Epithelial cell of proximal tubule (primary cell): ENCODE measurements around the gene GAB2. TPM values are rescaled to one million over a fixed set of nuclear protein-coding genes. Genes with fewer than 3 reads are reported as not detected.
"Not testable (repeated sequence)": the region's sequence is repeated elsewhere in the genome, so short reads cannot be mapped to it uniquely, and the experiment has no call there.

Experiments
- DNase-seq: peaks from one replicate; pipeline ENCODE4 v3.0.0-alpha.2; 2011; ENCODE audit warnings: low read depth
- H3K4me3 ChIP-seq: 2 replicates; pipeline ENCODE4 v1.5.1; 2011; ENCODE audit warnings: low read depth, mild to moderate bottlenecking, low read length
- CTCF ChIP-seq: conservative IDR thresholded peaks from 2 replicates; pipeline ENCODE4 v1.5.1; 2012; ENCODE audit warnings: low read depth, mild to moderate bottlenecking, low read length
- total RNA-seq: library from RNA; depleted of rRNA; stranded (reverse); fragments of >200 nt; gene quantifications from 2 replicates; pipeline ENCODE4 v1.2.3, GENCODE V29; 2015

Gene GAB2
- total RNA-seq = 11.7 and 15.0 TPM in 2 replicates

DNA sequence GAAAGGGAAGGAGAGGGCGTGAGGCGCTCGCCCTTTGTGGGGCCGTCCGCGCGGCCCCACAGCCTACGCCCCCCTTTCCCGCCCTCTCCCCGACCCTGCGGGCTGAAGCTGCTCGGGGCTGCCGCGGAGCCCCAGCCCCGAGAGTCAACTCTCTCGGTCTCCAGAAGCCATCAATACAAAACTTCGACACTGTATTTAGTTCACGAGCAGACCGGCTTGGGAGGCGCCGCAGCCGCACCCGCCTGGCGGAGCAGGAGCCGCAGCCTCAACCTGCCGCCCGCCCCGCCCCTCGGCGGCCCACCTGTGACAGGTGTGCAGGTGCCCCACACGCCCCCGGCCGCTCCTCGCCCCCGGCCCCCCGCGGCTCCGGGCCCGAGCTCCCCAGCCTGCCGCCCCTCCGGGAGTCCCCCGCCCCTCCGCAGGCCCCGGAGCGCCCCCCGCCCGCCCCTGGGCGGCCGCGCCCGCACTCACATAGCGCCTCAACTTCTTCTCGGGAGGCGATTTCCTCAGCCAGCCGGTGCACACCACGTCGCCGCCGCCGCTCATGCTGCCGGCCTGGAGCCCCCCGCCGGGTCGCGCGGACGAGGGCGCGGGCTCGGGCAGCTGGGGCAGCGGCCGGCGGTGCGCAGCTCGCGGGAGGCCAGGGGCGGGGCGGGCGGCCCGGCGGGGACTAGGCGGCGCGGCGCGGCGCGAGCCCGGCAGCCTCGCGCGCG lies at the start of gene GAB2:
TSS of gene GAB2 (minus strand) at position 646 of the 713 bp plus-strand sequence. CDS start at position 546, 100 bp downstream.
- no peak for TF ChIP-seq CTCF
- DNase-seq = no peak
- H3K4me3 ChIP-seq = peak within 1 kb of the TSS; percentile 73

GRCh38 chr11:78467370-78467769 lies 49.8 kb upstream of the GAB2 start:
- no peak for DNase-seq
- H3K4me3 ChIP-seq = no peak overlapping the region
- no peak for TF ChIP-seq CTCF

- TF ChIP-seq CTCF = no peak
- H3K4me3 ChIP-seq = no peak overlapping the region
- no peak for DNase-seq
These were observed 47.7 kb upstream of the GAB2 start for GRCh38 chr11:78465169-78465942.

GRCh38 chr11:78464787-78465168 lies 47.2 kb upstream of the GAB2 start:
- H3K4me3 ChIP-seq, DNase-seq: not testable (repeated sequence)

GRCh38 chr11:78460471-78460870 lies 42.9 kb upstream of the GAB2 start:
- DNase-seq = no peak
- H3K4me3 ChIP-seq = no peak overlapping the region
- TF ChIP-seq CTCF = no peak

- no peak for DNase-seq
- no peak overlapping the region for H3K4me3 ChIP-seq
- TF ChIP-seq CTCF = no peak
These were observed 42.1 kb upstream of the GAB2 start for GRCh38 chr11:78459738-78460137.

DNA sequence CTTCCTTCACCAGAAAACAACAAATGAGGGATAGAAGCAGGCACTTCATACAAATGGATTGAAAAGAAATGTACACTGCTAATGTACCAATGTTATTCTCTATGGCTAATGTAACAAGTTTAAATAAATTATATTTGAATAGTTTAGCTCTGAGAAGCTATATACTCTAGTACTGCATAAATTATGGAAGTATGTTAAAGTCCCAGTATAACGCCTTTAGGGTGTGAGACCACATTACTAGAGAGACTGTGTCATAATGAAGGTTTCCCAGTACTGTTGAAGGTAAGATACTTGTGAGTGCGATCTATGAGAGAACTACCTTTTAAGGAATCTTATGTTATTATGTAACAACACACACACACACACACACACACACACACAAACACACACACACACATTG lies 39.8 kb upstream of the GAB2 start:
- no peak overlapping the region for H3K4me3 ChIP-seq
- DNase-seq = no peak
- TF ChIP-seq CTCF = no peak
